Stimulated activated CD4-positive, alpha-beta T cell treated with anti-CD3 and anti-CD28 coated beads, Interleukin-12 subunit alpha, Interleukin-12 subunit beta, amount 100 ng/mL, for 4 hours (primary cell): Measurements from ENCODE around the gene PDE6A.

Experiments
- DNase-seq: peaks from one replicate; pipeline ENCODE4 v3.0.0-alpha.2; 2020

The PDE6A gene

DNA sequence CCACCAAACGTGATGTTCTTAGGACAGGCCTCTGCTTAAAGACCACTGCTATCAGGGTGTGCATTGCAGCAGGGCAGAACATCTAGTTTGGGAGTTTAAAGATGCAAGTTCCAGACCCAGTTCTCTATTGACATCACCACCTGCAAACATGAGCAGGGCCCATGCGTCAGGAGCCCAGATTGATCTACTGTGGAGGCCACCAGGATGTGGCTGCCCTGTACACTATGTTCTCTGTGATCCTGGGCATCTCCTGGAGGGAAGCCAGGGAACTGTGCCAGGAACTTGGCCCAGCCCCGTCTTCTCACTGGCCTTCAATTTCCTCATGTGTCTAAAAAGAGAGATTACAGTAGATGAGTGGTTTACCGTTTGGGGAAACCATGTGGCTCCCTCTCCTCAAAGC, 87.1 kb downstream of the PDE6A start:
- no peak for DNase-seq

DNA sequence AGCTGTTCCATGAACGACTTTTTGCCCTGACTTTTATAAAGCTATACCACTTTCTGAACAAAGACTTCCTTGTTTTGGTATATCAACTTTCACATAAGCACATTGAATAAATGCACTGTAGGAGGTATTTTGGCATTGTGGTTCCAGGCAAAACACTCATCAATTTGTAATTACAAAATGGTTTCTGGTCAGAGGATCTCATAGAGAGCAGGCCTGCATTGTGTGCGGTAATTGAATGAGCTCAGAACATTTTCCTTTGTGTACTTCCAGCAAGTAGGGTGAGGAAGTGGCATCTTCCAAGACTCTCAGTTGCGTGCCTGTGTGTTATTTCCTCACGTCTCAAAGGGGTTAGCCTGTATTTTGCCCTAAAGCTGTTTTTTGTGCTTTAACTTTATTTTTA, 89.2 kb downstream of the PDE6A start:
- no peak for DNase-seq

DNA sequence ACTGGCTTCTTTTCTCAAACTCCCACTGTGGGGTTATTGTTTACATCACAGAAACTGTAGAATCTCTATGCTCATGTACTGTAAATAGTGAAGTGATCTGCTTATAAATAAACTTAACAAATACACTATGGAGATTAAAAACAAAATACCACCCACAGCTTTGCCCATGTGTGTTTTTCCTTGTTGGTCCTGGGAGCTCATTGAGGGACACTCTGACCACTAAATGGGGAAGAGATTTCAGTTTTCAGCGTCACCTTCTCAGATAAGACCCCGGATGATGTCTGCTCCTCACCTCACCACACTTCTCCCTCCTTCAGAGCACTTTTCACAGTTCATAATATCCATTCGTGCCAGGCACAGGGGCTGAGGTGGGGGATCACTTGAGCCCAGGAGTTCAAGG, 89.7 kb downstream of the PDE6A start:
- no peak for DNase-seq

DNA sequence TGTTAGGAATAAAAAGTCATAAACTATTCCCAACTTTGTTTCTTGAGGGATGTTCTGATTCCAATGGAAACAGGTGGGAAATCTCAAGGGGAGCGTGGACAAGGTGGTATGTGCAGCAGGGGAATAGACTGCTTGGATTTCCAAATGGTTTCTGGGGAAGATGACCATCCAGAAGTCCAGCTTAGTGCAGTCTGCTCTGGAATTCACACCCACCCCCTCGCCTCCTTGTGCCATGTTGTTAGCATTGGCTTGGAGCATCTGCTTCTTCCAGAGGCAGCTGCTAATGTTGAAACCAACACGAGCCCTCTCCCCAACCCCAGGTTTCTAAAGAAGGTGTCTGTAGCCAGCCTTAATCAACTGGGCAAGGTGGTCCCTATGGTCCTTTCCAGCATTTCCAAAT, 90.9 kb downstream of the PDE6A start:
- no peak for DNase-seq

DNA sequence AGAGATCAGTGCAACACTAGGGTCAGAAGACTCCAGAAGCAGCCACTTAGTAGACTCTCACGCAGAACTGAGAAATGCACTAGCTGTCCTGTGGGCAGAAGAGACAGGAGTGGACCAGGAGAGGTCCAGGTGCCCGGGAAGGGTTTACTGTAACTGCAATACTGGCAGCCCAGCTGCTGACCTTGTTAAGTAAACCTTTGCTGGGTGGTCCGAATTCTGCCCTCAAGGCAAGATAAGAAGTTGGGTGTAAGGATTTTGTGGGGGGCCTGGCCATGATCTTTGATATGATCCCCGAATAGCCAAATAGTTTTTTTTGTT, 91.3 kb downstream of the PDE6A start:
- DNase-seq = no peak

DNA sequence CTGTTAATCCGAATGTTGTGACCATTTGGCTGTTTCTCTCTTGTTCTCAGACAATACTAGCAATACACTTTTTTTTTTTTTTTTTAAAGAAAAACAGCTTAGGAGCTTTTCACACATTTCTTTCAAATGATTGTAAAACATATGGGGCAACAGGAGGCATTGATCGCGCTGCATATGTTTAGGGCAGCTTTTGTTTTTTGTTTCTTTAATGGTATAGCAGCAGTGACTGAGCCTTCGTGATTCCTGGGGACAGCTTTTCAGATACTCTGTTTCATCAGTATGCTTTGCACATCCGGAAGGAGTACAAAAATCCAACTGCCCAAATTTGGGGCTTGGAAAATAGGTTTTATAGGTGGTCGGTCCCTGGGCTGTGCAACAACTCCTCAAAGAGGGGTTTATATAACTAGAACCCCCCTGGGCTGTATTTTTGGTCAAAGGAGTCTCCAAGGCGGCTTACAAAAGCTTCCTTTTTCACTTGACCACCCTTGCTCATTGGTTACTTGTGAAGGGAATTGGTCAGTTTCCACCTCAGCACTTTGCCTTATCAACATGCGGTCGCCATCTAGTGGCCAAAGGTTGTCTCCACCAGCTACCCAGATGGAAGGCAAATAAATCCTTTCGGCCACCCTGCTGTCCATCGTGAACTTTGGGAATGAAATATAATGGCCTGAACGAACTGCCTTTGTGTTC, 91.8 kb downstream of the PDE6A start:
- peak; percentile 39 for DNase-seq

DNA sequence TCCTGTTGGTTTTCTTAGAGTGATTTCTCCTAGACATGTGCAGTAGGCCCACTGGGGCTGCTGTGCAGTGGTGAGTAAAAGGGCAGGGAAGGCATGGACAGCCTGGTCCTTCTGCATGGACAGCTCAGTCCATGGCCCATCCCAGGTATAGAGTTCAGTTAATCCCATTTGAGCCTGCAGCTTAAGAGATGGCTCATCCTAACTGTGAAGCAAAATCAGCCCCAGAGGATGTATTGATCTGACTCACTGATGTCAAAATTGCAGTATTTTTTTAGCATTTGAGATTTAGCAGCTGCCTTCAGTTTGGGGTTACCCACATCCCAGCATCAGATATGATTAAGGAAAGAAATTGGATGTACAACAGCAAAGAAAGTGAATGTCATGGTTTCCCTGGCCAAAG, 93.4 kb downstream of the PDE6A start:
- no peak for DNase-seq

DNA sequence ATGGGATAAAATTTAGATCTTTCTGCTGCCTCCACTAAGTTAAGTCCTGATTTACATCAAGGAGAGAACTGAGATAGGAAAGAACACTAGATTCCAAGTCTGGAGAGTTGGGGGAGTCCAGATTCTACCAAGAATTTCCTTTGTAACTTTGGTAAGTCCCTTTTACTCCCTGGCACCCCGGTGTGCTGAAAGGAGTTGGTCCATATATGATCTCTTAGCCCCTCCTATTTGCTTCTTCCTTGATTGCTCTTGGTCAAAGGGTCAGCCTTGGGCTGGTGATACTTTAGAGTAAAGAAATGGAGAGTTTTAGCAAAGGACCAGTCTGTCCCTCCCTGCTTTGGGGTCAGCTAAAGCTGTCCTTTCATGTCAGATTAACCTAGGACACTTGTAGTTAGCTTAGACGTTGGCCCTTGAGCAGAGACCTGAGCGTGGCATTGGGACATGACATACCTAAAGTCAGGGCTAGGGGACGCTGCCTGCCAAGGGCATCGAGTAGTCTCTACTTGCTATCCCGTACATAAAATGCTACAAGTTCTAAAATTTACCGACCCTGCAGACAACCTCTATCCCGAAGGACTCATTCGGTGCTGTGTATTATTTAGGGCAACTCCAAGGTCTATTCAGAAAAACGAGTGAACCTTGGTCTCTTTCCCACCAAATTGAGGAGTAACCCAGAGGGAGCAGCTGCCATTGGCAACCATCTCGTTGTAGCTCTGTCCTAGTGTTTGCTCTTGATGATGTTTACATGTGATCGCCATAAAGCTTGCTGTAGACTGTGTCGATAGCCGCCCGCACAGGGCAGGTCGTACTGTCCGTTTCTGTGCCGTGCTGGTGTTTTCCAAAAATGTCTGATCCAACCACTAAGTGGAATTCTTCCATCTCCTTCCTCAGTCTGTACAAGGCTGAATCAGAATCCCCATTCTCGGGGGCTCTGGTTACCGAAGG, 94.4 kb downstream of the PDE6A start:
- no peak for DNase-seq

DNA sequence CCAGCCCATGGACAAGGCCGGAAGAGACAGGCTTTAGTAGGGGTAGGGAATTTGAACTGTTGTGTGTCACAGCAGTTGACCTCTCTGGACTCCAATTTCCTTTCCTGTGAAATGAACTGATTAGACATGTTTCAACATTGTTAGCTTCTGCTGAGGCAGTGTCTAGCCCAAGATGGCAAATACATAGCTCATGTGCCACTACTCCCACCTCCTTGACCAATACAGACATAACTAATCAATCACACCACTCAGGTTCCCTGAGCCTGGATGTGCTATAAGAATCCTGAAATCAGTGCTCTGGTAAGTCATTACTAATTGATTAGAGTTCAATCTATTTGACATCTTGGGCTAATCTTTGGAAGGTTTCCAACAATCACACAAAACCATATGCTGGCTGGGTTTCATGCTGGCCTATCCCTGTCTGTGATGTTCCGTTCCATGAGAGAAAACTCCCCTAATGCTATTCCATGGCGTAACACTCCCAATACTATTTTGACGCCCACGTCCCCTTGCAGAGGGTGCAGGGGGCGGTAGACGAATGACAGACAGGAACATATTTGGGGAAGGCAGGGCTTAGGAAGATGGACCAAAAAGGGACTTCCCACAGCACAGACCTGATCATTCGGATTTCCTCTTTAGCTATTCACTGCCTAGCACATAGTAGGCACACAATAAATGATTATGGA, 95.2 kb downstream of the PDE6A start:
- no peak for DNase-seq

DNA sequence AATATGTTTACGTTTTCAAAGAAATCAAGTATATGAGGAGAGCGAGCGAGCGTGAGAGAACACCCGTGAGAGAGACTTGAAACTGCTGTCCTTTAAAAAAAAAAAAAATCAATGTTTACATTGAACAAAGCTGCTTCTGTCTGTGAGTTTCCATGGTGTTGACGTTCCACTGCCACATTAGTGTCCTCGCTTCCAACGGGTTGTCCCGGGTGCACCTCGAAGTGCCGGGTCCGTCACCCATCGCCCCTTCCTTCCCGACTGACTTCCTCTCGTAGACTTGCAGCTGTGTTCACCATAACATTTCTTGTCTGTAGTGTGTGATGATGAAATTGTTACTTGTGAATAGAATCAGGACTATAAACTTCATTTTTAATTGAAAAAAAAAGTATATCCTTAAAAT, 97.0 kb downstream of the PDE6A start:
- DNase-seq = no peak

DNA sequence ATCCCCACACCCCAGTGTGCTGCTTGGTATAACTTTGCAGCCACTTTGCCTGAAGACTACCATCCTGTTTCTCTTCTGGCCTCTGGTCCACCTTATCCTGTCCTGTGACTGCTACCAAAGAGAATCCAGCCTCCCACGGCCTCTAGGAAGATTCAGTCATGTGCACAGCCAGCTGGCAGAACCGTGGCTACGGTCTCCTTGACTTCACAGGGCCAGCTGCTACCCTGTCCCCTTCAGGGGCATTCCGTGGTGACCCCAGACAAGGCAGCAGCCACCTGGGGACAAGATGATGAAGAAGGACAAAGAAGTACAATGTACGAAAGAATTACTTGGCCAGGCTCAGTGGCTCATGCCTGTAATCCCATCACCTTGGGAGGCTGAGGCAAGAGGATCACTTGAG, 98.6 kb downstream of the PDE6A start:
- DNase-seq = no peak

DNA sequence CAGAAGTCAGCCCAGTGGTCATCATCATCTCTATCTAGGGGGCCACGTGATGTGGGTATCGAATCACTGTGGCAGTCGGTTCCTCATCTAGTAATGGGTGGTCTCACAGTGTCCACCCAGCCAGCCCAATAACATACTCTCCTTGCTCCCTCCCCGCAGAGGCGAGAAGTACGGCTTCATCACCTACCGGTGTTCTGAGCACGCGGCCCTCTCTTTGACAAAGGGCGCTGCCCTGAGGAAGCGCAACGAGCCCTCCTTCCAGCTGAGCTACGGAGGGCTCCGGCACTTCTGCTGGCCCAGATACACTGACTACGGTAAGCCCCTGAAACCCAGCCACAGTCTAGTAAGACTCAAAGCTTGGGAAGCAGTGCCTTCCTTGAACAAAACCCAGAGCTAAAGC, 99.0 kb downstream of the PDE6A start:
- DNase-seq = no peak

DNA sequence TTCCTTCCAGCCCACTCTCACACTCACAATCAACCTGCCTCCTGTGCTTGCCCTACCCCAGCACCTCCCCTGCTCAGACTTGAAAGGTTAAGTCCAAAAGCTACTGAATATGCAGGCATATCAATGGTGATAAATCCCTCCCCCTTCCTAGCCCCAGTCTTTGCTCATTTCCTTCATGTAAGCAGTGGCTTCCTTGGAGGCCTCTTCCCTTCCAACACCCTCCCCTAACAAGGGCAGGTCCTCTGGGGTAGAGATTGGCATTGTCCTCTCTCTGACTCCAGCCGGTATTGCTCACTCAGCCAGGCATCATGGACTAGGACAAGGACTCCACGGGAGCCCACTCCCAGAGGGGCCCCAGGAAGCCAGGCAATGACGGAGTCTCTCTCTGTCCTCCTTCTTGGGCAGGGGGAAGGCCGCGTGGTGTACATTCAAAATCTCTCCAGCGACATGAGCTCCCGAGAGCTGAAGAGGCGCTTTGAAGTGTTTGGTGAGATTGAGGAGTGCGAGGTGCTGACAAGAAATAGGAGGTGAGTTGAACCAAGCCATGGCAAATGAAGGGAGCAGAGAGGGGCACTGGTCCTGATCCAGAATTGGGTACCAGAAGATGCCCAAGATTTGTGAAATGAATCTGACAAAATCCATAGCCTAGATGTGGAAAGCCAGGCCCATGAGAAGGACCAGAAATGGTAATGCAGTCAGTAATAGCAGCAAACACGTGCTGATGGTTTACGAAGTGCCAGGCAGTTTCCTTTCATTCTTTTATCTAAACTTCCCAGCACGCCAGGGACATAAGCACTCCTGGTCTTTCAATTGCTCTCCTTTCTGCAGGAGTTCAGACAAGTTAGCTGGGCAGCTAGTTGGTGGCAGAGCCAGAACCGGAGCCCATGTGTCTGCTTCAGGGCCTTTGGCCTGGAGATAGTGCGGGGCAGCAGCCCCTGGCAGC, 102.5 kb downstream of the PDE6A start:
- DNase-seq = no peak

DNA sequence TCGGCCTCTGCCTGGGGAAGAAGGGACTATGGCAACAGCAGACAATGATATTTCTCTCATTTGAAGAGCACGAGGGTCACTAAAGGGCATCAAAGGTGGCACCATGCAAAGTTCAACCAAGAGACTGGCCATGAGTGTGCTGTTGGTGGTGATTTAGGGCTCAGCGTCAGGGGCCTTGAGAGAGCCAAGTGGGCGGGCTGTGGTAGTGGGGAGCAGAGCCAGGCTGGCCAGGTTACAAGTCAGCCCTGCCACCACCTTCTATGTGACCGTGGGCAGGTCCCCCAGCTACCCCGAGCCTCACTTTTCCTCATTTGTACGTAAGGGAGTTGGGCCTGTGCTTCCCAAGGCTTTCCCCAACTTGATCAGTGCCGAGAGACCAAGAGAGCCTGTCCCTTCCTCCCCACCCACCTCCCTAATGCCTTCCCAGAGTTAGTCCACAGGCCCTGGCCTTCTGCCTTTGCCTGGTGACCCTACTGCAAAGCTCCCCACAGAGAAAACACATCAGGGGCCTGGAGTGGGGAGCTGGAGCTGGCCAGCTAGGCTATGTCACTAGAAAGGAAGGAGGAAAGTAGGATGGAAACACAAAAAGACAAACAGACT, 104.3 kb downstream of the PDE6A start:
- no peak for DNase-seq

DNA sequence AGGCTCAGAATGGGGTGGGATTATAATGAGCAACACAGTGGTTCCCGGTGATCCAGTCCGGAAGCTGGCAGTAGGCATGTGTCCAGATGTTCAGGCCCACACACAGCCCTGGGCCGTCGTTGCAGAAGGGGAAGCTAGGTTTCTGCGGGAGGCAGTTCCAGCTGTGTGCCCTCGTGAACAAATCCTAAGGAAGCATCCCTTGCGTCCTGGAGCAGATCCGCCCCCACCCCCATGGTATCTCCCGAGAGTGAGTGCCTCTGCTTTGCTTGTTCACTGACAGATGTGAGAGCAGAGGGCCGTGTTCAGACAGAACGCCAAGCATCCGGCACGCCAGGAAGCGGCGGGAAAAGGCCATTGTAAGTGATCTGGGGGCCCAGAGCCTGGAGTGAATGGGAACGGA, 104.8 kb downstream of the PDE6A start:
- no peak for DNase-seq

DNA sequence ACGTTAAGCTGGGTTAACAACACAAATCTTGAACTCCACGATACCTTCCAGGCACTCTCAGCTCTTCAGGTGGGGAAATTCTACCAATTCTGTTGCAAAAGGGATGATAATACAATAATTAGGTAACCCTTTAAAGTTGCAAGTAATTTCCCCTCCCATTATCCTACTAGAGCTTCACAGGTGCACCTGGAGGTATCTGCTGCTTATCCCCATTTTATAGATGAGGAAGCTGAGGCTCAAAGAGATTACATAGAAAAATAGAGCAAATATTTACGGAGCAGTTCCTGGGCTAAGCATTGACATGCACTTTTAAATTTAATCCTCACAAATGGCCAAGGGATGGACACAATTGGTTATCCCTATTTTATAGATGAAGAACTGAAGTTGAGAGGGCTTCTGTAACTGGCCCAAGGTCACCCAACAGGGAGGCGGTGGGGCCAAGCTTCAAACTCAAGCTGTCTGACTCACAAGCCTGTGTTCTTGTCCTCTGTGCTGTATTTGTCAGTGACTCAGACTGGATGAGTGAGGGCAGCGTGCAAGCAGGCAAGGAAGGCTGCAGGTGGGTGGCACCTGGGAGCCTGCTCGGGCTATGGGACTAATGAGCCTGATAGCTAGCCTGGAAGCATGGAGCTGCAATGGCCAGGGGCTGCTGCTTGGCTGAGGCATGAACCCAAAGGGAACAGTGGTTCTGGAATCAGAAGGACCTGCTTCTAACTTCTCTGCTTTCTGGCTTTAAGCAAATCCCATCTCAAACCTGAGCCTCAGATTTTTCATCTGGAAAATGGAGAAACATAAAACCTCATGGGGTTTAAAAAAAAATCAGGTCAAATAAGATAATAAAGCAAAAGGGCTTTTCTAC, 105.5 kb downstream of the PDE6A start:
- DNase-seq = no peak

DNA sequence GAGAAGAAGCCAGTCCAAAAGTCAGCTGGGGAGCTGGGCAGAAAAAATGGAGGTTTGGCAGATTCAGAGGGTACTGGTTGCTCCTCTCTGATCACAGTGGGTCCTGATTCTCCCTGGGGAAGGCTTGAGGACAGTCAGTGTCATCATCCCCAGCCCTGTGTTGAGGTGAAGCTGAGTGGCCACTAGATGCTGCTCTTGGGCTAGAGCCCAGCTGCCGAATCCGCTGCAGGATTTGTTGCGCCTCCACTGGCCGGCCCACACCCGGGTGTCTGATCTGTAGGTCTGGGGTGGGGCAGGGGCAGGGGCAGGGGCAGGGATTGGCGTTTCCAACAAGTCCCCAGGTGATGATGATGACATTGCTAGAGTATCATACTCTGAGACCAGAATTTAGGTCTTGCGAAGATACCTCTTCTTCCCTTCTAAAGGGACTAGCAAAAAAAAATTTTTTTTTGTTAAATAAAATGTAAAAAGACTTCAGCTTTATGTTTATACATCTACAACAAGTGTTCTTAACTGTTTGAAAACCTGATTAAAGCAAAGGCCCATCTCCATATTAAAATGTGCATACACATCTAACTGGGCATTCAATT, 106.8 kb downstream of the PDE6A start:
- DNase-seq = no peak

DNA sequence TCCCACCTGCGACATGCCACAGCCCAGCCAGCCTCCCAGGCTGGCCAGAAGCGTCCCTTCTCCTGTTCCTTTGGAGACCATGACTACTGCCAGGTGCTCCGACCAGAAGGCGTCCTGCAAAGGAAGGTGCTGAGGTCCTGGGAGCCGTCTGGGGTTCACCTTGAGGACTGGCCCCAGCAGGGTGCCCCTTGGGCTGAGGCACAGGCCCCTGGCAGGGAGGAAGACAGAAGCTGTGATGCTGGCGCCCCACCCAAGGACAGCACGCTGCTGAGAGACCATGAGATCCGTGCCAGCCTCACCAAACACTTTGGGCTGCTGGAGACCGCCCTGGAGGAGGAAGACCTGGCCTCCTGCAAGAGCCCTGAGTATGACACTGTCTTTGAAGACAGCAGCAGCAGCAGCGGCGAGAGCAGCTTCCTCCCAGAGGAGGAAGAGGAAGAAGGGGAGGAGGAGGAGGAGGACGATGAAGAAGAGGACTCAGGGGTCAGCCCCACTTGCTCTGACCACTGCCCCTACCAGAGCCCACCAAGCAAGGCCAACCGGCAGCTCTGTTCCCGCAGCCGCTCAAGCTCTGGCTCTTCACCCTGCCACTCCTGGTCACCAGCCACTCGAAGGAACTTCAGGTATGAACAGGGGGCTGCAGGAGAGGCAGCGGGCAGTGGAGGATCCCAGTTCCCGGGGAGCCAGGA, 108.0 kb downstream of the PDE6A start:
- DNase-seq = no peak

DNA sequence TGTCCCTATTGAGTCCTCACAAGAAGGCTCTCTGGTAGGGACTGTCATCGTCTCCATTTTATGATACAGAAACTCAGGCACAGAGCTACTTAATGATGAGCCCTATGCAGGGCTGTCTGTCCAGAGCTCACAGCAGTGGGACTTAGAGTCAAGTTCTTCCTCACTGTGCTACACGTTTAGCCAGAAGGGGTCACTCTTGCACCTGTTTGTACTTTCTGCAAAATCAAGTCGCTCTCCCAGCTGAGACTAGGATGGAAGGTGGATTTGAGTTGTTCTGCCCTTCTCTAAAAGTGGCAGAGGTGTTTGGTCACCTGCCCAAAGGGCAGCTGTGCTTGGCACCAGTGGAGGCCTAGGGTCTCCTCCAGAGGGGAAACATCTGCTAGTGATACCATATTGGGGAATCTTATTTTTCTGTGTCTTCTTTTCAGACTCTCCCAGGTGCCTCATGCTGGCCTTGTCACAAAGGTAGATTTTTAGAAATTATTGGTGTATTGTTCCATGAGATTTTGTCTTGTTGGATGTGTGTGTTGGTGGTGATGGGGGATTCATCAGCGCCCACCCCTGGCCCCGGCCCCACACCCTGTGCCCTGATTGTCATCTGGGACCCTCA, 110.2 kb downstream of the PDE6A start:
- DNase-seq = peak; percentile 31
